ENCODE results near the gene P2RY2. TPM values are rescaled to one million over a fixed set of nuclear protein-coding genes. Genes with fewer than 3 reads are reported as not detected.

Gene P2RY2
- total RNA-seq, 4 donors from 2014 or later, result 0.17 to 0.57 TPM; not detected in 2

- TF ChIP-seq CTCF (IDR thresholded peaks at IDR 0.05; ENCODE audit: low read depth), result no peak
Measured at GRCh38 chr11:73243093-73243485, 25.0 kb downstream of the P2RY2 start.

- no peak for TF ChIP-seq CTCF (IDR thresholded peaks at IDR 0.05; ENCODE audit: low read depth)
Measured at GRCh38 chr11:73244589-73245240, 26.6 kb downstream of the P2RY2 start.

GRCh38 chr11:73245461-73245860 lies 27.4 kb downstream of the P2RY2 start:
- no peak for TF ChIP-seq CTCF (IDR thresholded peaks at IDR 0.05; ENCODE audit: low read depth)

- no peak for TF ChIP-seq CTCF (IDR thresholded peaks at IDR 0.05; ENCODE audit: low read depth)
Measured at GRCh38 chr11:73246303-73246702, 28.2 kb downstream of the P2RY2 start.

GRCh38 chr11:73248526-73249185 lies 30.6 kb downstream of the P2RY2 start:
- TF ChIP-seq CTCF (IDR thresholded peaks at IDR 0.05; ENCODE audit: low read depth), result no peak

GRCh38 chr11:73249304-73249703 lies 31.2 kb downstream of the P2RY2 start:
- TF ChIP-seq CTCF (IDR thresholded peaks at IDR 0.05; ENCODE audit: low read depth), result no peak

- no peak for TF ChIP-seq CTCF (IDR thresholded peaks at IDR 0.05; ENCODE audit: low read depth)
Measured at GRCh38 chr11:73249853-73250783, 32.0 kb downstream of the P2RY2 start.
